ENCODE measurements around the gene CSKMT. TPM values are rescaled to one million over a fixed set of nuclear protein-coding genes. Genes with fewer than 3 reads are reported as not detected.
"Not testable (repeated sequence)": the region's sequence is repeated elsewhere in the genome, so short reads cannot be mapped to it uniquely, and the experiment has no call there.

The CSKMT gene
- total and polyA plus RNA-seq, 9 donors = 3.6 to 31.5 (median 20.6) TPM

DNA sequence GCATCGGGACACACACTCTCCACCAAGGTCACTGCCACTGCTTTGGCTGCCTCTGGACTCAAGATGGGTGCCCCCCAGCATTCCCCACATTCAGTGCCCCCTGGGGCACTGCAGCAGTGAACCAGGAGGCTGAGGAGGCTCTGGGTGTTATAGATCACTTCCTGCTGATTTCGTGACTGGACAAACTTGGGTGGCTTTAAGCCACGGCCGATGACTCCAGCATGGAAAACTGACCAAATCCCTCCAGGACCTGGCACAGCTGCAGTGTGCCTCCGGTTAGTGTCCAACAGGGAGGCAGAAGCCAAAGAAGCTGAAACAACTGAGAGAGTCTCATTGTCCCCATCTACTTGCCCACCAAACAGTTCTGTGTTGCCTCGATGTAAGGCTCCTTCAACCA lies 17.5 kb upstream of the CSKMT start:
- 58 to 77% (median 66%) methylated on average over 6 of the region's 6 CpGs for WGBS, 3 donors
- Histone ChIP-seq H3K4me3 (no peak overlapping the region), H3K4me1 (ENCODE audit: insufficient read depth) (peaks cover 6% of the 10 kb centered on the region), H3K27me3 (no peaks in the 10 kb centered on the region), H3K27ac (no peak overlapping the region), H3K9me3 (no peaks in the 10 kb centered on the region), H3K36me3 (peaks cover 2% of the 10 kb centered on the region)
- intact Hi-C loops (cut with DNase I) = loop anchor here in 1 of 4 donors (2.0 kb wide), 1 partner anchor 25 kb away; no protein-coding TSS in a partner anchor
- DNase-seq = no peak
- TF ChIP-seq EP300 (IDR thresholded peaks at IDR 0.05) (no peak), POLR2A (IDR thresholded peaks at IDR 0.05) (no peak), CTCF (IDR thresholded peaks at IDR 0.05) (no peak)

DNA sequence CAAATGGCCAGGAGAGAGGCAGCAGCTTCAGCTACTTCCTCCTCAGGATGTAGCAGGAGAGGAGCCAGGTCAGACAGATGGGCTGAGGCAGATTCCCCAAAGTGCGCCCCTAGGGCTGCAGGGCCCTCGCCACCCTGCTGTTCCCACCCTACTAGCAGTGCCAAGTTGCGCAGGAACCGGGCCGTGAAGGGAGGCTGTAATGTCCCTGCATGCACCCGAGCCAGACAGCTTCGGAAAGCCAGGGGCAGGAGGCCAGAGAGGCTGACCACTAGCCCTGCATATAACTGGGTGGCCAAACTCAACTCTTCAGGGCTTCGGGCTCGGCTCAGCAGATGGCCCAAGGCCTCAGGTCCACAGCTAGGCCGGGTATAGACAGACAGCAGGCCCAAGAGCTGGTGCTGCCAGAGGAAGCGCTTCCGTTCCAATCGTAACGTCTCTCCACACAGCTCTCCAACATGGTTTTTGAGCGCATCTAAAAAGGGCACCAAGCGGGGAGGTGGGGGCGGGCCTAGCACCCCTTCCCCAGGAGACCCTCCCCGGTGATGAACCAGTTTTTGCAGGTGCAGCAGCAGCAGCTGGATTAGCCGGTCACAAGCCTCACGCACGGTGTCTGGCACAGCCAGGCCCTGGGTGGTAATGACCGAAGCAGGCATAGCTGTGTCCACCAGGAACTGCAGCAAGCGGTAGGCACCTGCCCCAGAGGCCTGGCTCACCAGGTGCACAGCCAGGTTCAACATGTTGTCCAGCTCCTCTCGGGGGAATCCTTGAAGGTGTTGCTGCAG lies 16.7 kb upstream of the CSKMT start:
- no peaks in the 10 kb centered on the region for H3K27me3 ChIP-seq
- 83 to 89% (median 88%) methylated on average over 22 to 24 of the region's 24 CpGs for WGBS, 3 donors
- peaks cover 2% of the 10 kb centered on the region for H3K36me3 ChIP-seq
- H3K9me3 ChIP-seq = no peaks in the 10 kb centered on the region
- no peak overlapping the region for H3K27ac ChIP-seq
- H3K4me1 ChIP-seq (ENCODE audit: insufficient read depth) = peaks cover 6% of the 10 kb centered on the region
- DNase-seq = no peak
- no peak for TF ChIP-seq POLR2A (IDR thresholded peaks at IDR 0.05)
- no peak for TF ChIP-seq EP300 (IDR thresholded peaks at IDR 0.05)
- TF ChIP-seq CTCF (IDR thresholded peaks at IDR 0.05) = no peak
- intact Hi-C loops (cut with DNase I) = no loop called here
- no peak overlapping the region for H3K4me3 ChIP-seq

GRCh38 chr11:62648967-62649364 lies 16.1 kb upstream of the CSKMT start:
- intact Hi-C loops (cut with DNase I) = no loop called here
- no peak overlapping the region for H3K4me3 ChIP-seq
- H3K36me3 ChIP-seq = peaks cover 2% of the 10 kb centered on the region
- H3K9me3 ChIP-seq = no peaks in the 10 kb centered on the region
- DNase-seq = no peak
- H3K4me1 ChIP-seq (ENCODE audit: insufficient read depth) = peaks cover 6% of the 10 kb centered on the region
- no peak overlapping the region for H3K27ac ChIP-seq
- WGBS, 3 donors = 78 to 89% (median 80%) methylated on average over 11 of the region's 11 CpGs
- TF ChIP-seq CTCF (IDR thresholded peaks at IDR 0.05) (no peak), EP300 (IDR thresholded peaks at IDR 0.05) (no peak), POLR2A (IDR thresholded peaks at IDR 0.05) (no peak)
- no peaks in the 10 kb centered on the region for H3K27me3 ChIP-seq

- Histone ChIP-seq H3K9me3 (no peaks in the 10 kb centered on the region), H3K27ac (no peak overlapping the region), H3K36me3 (peaks cover 2% of the 10 kb centered on the region), H3K4me1 (ENCODE audit: insufficient read depth) (peaks cover 8% of the 10 kb centered on the region), H3K27me3 (no peaks in the 10 kb centered on the region), H3K4me3 (no peak overlapping the region)
- TF ChIP-seq CTCF (IDR thresholded peaks at IDR 0.05) = no peak
- no peak for TF ChIP-seq POLR2A (IDR thresholded peaks at IDR 0.05)
- no peak for TF ChIP-seq EP300 (IDR thresholded peaks at IDR 0.05)
- WGBS, 3 donors = 82 to 87% (median 87%) methylated on average over 11 of the region's 11 CpGs
- DNase-seq = no peak
- intact Hi-C loops (cut with DNase I) = no loop called here
These were observed 15.6 kb upstream of the CSKMT start for GRCh38 chr11:62649486-62649885.

GRCh38 chr11:62650283-62650682 lies 14.8 kb upstream of the CSKMT start:
- DNase-seq = not testable (repeated sequence)
- 90 to 96% (median 92%) methylated on average over 12 of the region's 12 CpGs for WGBS, 3 donors

More at GRCh38 chr11:62650283-62650682, 14.8 kb upstream of the CSKMT start:
- intact Hi-C loops (cut with DNase I); H3K4me1 ChIP-seq (ENCODE audit: insufficient read depth); H3K36me3 ChIP-seq; H3K27ac ChIP-seq; H3K27me3 ChIP-seq; H3K4me3 ChIP-seq; H3K9me3 ChIP-seq: not testable (repeated sequence)
